Gastrocnemius medialis (tissue), 4 donors: ENCODE measurements around the gene PDE3B.

Experiments
- POLR2A ChIP-seq, 2 donors: fragments of 450-650 bp; IDR thresholded peaks; one replicate each; pipeline ENCODE4 v1.6.1; 2017; ENCODE audit warnings: antibody characterized with exemption in 2 of 2, mild to moderate bottlenecking in 2 of 2, moderate library complexity in 2 of 2
- TF ChIP-seq, protein P1 (sequence below), 5 experiments: fragments of 450-650 bp in 3 of 5; fragments of 200-600 bp in 2 of 5; sonication (generic) in 2 of 5; IDR thresholded peaks in 4 of 5; conservative IDR thresholded peaks in 1 of 5; 1 replicate in 4 of 5; 2 replicates in 1 of 5; pipeline ENCODE4 v1.5.1; 2016 to 2019; ENCODE audit warnings: antibody characterized with exemption in 5 of 5, mild to moderate bottlenecking in 3 of 5, moderate library complexity in 3 of 5

- TF ChIP-seq, protein P1, sequence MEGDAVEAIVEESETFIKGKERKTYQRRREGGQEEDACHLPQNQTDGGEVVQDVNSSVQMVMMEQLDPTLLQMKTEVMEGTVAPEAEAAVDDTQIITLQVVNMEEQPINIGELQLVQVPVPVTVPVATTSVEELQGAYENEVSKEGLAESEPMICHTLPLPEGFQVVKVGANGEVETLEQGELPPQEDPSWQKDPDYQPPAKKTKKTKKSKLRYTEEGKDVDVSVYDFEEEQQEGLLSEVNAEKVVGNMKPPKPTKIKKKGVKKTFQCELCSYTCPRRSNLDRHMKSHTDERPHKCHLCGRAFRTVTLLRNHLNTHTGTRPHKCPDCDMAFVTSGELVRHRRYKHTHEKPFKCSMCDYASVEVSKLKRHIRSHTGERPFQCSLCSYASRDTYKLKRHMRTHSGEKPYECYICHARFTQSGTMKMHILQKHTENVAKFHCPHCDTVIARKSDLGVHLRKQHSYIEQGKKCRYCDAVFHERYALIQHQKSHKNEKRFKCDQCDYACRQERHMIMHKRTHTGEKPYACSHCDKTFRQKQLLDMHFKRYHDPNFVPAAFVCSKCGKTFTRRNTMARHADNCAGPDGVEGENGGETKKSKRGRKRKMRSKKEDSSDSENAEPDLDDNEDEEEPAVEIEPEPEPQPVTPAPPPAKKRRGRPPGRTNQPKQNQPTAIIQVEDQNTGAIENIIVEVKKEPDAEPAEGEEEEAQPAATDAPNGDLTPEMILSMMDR (IDR thresholded peaks at IDR 0.05 in 4 of 5, conservative IDR thresholded peaks at IDR 0.05 in 1 of 5), result no peak
- TF ChIP-seq POLR2A (IDR thresholded peaks at IDR 0.05), result no peak
Observed at GRCh38 chr11:14826600-14826999, 183.0 kb downstream of the PDE3B start.
